MG63 (cell line): Measurements from ENCODE around the gene HAPLN2. TPM values are rescaled to one million over a fixed set of nuclear protein-coding genes. Genes with fewer than 3 reads are reported as not detected.

Source experiments
- total RNA-seq: library from RNA; depleted of rRNA; stranded (reverse); fragments of >200 nt; shearing (Covaris generic); gene quantifications from 2 replicates; pipeline ENCODE4 v1.2.3, GENCODE V29; 2014; ENCODE audit warnings: low replicate concordance; rRNA removed

HAPLN2 gene
- total RNA-seq, 1 experiment from 2014 or later: not detected

Other genes starting within 250 kb of the HAPLN2 start
- gene MEF2D, start 118.6 kb upstream of the HAPLN2 start, total RNA-seq: 3.4 and 11.7 TPM in 2 replicates
- 18.7 and 20.7 TPM in 2 replicates for gene IQGAP3, start 46.9 kb upstream of the HAPLN2 start, total RNA-seq
- not detected in 2 replicates for gene TTC24, start 39.7 kb upstream of the HAPLN2 start, total RNA-seq
- gene NAXE, start 27.6 kb upstream of the HAPLN2 start, total RNA-seq: 105 and 170 TPM in 2 replicates
- 10.0 and 48.6 TPM in 2 replicates for gene GPATCH4, start 17.9 kb upstream of the HAPLN2 start, total RNA-seq
- gene BCAN, start 22.7 kb downstream of the HAPLN2 start, total RNA-seq: not detected in 2 replicates
- 0.03 TPM in 1 of 2 replicates, not detected in the other for gene NES, start 58.0 kb downstream of the HAPLN2 start, total RNA-seq
- gene CRABP2, start 86.2 kb downstream of the HAPLN2 start, total RNA-seq: 57.8 and 62.8 TPM in 2 replicates
- gene METTL25B, start 109.1 kb downstream of the HAPLN2 start, total RNA-seq: 10.0 and 20.8 TPM in 2 replicates
- 15.6 and 38.7 TPM in 2 replicates for gene ISG20L2, start 109.4 kb downstream of the HAPLN2 start, total RNA-seq
- gene MRPL24, start 121.7 kb downstream of the HAPLN2 start, total RNA-seq: 189 and 246 TPM in 2 replicates
- gene HDGF, start 132.3 kb downstream of the HAPLN2 start, total RNA-seq: 565 and 817 TPM in 2 replicates
- gene PRCC, start 148.1 kb downstream of the HAPLN2 start, total RNA-seq: 56.9 and 65.6 TPM in 2 replicates
- gene SH2D2A, start 197.4 kb downstream of the HAPLN2 start, total RNA-seq: not detected in 2 replicates
- not detected in 2 replicates for gene INSRR, start 239.7 kb downstream of the HAPLN2 start, total RNA-seq
- not detected in 2 replicates for gene NTRK1, start 241.4 kb downstream of the HAPLN2 start, total RNA-seq